GM19395 (cell line): Measurements from ENCODE around the gene PELI2.

ENCODE experiments used
- ATAC-seq: cut with Tn5 transposase; IDR thresholded peaks from one replicate; pipeline ENCODE4 v1.9.1; 2021; ENCODE audit warnings: mild to moderate bottlenecking, moderate library complexity; ENCODE audit not compliant: unreplicated experiment

PELI2 gene

DNA sequence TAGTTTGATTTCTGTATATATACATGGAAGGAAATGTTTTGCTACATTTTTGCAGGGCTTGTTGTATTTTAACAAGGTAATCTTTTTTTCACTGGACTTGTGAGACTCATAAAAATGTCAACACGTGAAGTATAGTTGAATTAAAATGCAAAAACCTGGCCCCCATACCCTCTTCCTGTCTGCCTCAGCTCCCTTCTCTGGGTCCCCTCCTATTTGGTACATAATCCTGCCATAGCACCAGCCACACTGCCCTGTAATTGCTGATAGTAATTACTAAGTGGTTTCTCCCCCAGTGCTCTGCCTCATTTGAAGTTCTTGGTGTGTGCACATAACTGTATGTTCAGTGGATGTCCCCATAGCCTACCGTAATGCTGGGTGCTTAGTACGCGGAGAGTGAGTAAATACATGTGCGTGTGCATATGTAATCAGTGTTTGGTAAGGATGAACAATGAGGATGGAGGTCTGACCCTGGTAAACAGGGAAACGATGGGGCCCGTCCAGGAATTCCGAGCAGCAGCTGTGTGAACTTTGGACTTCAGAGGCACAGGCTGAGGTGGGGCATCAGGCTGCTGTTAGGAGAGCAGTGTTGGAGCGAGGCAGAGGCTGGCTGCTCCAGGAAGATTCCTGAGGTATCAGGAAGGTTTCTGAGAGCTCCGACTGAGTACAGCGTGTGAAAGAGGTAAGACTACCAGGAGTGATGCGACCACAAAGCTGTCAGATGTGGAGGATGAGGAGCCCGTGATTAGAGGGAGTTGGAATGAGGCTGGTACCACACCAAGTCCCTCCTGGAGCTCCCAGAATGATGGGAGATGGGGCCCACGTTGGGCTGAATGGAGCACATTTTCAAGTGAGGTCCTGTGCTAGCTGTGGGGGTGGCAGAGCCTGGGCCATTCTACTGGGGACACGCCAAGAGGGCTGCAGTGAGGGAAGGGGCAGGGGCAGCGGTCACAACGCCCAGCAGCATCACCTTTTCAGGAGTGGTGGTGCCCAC, 106.8 kb downstream of the PELI2 start:
- ATAC-seq: no peak

DNA sequence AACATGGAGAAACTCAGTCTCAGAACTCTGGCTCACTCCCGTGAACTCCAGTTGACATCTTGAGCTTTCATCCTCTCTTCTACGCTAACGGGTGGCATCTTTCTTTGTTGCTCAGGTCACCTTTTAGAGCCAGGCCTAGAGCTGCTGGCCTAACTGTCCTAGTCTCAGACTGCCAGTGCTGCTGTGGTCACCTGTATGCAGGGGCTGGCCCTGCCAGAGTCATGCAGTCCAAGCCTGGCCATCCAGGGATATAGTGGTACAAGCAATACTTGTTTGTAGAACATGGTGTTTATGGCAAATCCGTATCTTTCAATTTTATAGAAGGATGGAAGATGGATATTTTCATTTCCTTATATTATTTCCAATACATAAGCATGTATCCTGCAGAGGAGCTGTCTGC, 117.2 kb downstream of the PELI2 start:
- ATAC-seq: no peak

DNA sequence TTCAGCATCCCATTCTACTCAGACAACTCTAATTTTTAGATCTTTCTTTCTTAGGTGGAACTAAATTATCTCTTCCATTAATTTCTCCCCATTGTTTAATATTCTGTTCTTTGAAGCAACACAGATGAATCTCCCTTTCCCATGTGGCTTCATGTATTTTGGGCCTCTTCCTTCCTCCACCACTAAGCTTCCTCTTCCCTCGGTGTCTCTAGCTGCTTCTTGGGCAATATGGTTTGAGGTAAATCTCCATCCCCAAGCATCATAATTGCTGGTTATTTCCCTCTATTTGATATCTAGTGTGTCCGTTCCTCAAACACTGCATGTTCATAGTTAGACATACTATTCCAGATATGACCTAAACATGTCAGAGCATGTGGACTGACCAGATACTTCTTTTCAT, 119.2 kb downstream of the PELI2 start:
- no peak for ATAC-seq

DNA sequence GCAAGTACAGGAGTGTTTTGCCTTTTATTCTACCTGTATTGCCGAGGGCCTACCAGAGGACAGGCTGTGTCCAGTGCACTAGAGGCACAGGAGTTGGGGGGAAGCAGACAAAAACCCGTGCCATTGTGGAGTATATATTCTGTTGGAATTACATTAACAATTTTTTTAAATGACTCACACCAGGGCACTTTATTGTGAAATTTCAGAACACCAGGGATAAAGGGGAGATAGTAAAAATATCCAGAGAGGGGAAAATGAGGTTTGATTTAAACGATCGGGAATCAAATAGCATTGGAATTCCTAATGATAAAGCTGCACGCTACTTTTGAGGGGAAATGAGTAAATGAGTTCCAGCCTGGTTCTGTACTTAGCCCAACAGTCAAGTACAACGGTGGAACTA, 123.2 kb downstream of the PELI2 start:
- ATAC-seq: no peak

DNA sequence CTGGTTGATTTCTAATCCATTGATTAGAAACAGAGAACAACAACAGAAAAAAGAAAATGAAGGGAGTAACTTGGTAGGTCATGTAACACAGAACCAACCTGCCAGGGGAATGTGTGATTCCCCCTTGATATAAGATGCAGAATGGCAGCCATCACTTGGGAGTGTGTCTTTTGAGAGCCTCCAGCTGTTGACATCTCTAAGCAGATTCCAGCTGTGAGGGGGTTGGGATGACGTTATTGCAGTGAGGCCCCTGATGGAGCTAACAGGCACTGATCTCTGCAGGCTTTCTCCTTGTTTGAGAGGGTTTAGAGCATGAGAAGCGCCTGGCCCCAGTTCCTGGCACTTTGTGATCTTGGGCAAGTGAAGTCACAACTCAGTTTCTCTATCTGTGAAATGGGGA, 124.9 kb downstream of the PELI2 start:
- no peak for ATAC-seq

DNA sequence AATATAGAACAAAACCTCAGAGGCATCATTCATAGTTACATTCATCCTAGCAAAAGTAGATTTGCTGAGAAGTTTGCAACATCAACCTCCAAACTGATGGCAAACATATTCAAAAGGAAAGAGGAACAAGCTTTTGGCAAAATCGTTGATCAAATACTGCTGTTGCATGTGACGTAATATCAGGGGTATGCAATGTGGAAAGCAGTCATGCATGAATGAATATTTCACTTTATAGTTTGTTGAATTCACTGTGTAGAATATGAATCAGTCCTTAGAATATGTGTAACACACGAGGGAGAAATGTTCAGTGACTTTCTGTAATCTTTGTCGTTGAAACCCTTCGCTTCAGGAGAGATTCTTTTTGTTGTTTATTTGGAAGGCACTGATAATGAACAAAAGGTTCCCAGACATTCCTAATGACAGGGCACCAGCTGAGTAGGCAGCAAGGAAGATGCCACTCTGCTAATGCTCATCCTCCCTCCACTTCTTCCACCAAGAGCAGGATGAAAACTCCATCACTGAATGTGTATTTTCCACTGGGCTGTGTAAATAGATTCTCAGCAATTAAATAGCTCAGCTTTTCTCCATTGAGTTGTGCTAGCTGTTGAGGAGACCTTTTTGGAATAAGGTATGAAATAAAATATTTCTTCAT, 126.1 kb downstream of the PELI2 start:
- no peak for ATAC-seq

DNA sequence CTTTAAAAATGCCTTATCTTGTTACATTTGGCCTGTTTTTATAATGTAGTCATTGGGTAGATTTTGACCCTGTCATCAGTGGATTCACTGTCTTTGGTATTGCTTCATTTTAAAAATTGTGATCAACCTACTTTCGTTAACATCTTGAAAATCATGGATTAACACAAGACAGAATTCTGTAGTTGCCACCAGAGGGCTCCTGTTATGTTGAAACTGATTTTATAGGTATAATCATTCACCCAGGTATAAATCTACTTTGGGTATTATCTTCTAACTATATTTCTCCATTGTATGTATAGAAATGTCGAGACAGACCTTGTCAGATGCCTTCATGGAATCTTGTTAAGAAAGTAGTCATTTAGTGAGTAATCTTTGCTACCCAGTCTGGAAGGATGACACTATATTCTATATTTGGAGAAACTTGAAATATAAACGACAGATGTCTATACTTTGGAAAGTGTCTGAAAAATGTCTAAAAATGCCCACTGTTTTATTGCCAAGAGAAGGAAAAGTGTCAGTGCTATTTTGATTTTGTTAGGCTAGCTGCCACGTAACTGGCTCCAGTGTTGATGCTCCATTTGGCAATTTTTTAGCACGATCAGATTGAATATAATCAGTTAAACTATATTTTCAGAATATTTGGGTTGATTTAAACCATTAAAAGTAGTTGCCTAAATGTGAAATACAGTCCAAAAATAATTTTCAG, 129.4 kb downstream of the PELI2 start:
- ATAC-seq: no peak

DNA sequence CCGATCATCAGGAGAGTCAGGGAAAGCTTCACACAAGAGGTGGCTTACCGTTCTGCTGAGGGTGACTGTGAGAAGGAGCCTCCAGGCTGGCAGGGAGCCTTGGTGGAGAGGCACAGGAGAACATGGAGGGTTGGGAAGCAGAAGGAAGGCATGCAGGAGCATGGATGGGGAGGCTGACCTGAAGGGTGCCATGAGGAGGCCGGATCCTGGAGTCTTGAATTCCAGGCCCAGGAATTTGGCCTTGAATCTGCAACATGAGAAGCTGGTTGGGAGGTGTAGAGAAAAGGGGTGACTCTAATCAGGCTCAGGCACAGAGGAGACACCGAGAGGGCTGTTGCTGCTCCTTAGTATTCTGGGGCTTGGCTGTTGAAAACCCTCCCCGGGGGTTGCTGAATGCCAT, 130.2 kb downstream of the PELI2 start:
- ATAC-seq: no peak

DNA sequence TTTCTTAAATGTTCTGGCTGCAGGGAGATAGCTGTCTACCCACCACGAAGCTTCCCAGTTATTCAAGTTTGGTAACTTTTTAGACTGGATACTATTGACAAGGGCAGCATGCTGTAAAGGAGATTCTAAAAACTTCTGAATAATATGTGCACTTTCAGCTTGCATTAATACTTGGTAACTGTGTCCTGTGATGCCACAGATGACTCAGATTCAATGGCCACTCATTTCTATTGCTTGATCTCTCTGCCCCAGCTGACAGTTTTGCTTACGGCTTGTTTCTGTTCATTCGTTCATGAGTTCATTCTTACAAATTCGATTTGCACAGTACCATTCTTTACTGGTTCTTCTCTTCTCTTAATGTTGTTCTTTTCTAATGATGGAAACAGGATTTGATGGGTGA, 142.8 kb downstream of the PELI2 start:
- no peak for ATAC-seq

DNA sequence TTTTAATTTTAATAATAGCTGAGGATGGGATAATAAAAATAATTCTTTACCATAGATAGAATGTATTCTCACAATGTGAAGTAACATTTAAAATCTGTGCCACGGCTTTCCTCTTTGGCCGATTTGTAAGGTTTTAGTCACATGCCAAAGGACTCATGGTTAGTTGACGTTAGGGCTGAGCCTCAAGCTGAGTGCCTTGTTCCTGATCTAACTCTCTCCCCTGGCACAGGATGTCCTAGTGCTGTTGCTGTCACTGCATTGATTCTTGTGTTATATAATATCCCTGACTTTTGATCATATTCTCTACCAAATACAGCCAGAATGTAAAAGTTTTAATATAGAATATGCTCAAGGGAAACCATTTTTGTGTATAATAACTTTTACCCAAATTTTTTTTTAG, 144.3 kb downstream of the PELI2 start:
- ATAC-seq: no peak

DNA sequence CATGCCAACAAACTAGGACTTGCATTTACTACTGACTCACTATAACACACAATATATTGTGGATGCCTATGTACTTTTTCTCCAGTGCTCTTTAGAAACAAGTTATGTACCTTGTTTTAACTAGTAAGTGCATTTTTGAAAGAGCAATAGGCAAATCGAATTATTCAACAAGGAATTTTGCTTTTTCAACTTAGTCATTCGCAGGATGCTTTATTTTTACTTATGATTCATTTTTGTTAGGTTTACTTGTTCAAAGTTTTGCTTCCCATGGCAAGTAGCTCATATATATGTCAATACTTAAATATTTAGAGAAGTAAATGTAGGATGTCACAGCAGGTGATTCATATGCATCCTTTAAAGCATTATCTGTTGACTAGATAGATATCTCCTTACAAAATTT, 149.8 kb downstream of the PELI2 start:
- no peak for ATAC-seq

DNA sequence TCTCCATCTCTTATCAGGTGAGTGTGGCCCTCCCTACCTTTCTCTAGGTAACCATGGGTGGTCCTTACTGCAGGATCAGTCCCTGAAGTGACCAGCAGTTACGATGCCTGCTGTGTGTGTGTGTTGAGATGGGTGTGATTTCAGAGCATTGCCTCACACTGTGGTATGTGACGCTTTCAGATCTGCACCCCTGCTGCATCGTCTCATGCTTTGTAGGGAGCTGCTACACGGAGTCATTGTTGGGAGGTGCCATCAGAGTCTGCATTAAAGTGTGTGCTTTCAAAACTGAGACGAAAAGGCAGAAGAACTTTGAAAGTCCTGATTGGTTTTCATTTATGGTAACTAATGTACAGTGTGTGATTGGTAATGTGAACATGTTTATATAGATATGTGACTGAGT, 150.5 kb downstream of the PELI2 start:
- ATAC-seq: no peak

DNA sequence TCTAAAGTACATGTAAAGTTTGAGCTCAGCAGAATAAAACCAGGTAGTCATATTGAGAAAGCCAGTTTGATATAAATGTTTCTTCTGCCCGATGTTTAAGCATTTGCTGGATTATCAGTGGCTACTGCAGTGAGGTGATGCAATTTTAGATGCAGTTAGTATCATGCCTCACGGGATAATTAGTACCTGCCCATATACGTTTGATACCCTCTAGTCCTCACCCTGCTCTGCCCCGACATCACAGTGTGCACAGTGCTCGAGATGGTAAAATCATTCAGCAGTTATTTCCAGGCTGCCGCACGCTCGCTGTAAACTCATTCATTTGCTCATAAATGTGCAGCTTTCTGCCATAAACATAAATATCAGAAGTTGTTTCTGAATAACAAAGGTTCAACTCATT, 152.7 kb downstream of the PELI2 start:
- no peak for ATAC-seq

DNA sequence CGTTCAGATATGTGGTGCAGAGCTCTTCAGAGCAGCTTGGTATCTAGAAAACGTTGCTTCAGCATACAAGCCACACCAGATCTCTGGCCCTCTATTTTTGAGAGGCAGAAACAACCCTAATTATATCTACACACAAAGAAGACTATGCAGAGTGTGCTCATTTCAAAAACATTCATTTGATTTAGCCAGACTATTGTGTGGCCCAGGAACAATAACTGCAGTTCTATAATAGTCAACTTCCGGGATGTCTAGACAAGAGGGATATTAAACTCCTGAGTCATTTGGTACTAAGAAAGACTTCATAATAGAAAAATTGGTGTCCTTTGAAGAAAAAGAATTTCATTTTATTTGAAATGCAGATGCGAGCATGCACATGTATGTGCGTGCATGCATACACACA, 153.8 kb downstream of the PELI2 start:
- ATAC-seq: no peak

DNA sequence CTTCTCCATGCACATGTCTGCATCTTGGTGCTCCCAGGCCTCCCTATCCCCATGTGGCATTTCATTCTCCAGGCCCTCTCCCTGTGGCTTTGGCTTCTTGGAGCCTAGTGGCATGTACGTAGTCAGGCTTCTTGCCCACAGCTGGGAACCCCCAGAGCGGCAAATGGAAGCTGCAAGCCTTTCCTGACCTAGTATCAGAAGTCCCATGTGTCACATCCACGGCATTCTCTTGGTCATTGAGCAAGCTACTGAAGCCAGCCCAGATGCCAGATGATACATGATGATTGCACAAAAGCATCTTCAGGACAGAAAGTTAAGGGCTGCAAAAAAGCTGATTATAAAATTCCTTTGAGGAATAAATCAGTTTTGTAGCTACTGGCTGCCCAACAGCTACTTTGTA, 154.9 kb downstream of the PELI2 start:
- ATAC-seq: no peak

DNA sequence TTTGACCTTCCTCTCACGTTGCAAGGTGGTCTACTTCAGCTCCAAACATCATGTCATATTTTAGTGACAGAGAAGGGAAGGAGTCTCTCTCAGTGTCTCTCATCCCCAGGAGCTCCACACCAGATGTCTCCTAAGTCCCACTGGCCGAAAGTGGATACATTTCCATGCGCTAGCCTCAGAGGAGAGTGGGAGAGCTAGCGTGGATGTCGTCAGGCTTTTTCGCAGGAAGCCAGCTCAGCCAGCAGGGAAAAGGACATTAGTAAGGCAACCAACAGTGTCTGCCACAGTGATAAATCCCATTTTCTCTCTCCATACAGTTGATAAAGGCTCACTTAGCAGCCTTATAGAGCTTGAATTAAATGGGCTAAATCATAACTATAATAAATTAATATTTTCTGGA, 155.7 kb downstream of the PELI2 start:
- no peak for ATAC-seq

DNA sequence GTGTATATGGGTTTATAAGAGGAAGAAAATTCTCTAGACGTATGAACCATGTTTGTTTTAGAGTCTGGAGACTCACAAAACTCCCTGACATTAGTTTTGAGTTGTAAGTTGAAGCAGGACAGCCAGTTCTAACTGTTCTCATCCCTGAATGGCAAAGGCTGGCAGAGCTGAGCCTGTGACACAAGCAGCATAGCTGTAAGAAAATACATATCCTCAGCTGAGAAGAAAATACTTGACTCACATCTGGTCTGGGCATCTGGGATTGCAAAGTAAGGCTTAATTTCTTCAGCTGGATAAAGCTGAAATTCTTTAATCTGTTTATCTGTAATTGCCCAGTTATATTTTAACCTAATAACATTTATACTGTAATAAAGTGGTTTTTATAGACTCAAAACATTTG, 156.3 kb downstream of the PELI2 start:
- ATAC-seq: no peak

DNA sequence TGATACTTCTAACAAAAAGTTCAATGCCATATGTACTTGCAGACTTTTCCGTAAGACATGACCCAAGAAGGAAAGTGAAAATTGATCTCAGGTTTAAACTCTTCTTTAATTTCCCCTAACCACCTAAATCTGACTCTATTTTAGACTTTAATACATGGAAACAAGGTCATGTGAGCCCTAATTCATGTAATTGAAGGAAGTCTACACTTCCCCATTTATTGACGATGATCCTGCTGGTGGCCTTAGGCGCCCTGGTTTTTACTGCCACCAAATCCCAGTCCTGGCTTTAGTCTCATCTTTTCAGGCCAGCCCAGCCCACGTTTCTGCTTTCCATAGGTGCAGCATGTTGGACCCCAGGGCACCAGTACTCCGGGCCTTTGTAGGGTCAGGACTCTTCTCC, 157.9 kb downstream of the PELI2 start:
- ATAC-seq: no peak

DNA sequence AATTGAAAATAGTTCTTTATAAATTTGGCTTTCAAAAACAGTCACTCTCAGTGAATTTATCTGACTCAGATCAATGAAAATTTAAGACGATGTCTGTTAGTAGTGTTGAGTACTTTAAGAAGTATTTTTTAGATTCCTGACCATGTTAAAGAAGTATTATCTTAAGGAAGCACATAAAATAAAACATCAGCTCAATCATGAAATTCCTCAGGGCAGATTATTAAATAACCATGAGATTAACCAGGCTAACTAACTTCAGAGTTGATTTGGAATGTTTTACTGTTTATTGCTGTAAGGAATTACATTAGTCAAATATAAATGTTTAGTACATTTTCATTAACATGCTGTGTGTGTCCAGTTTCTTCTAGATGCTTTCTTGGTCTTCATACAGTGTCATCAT, 160.2 kb downstream of the PELI2 start:
- ATAC-seq: no peak

DNA sequence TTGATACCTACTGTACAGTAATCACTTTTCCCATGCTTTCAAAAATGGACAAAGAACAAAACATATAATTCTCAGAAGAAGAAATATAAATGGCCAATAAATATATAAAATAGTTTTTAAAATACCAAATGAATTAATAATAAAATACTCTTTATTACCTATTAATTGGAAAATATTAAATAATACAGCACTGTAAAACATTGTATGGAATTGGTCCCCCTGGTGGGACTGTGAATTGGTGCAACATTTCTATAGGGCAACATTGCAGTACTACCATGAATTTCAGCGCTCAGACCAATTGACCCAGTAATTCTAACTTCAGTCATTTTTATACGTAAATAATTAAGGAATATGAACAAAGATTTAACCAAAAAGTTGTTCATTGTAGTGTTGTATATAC, 162.6 kb downstream of the PELI2 start:
- no peak for ATAC-seq

DNA sequence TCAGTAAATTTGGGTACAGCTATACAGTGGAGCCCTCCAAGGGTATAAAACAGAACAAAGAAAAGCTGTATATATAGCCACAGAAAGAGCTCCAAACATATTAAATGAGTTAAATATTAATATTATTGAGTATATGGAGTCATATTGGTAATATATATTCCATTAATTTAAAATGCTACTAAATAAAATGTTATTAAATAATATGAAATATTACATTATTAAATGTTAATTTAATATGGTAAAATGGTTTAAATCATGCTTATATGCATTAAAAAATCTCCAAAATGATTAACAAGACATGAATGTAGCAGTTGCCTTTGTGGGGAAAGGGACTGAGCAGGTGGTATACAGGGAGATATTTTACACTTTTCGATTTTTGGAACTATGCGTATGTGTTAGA, 164.0 kb downstream of the PELI2 start:
- no peak for ATAC-seq

DNA sequence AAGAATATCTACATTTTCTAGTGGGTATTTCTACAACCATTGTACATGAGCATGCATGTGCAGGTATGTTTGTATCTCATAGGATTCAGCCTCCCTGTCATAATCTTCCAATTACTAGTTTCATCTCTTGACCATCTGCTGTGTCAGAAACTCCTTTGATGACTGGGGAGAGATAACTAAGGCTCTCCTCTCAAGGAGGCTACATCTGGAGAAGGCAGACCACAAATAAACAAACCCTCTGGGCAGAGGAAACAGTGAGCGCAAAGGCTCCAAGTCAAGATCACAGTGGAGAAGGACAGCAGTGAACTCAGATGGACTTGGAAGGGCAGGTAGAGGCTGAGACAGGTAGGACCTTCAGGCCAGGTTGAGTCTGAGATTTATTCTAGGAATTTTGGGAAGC, 166.4 kb downstream of the PELI2 start:
- ATAC-seq: no peak
